H1 (cell line): ENCODE results near the gene RIMBP2. TPM values are rescaled to one million over a fixed set of nuclear protein-coding genes. Genes with fewer than 3 reads are reported as not detected.

Experiments
- CTCF ChIA-PET: fragments of 300-600 bp; sonication (Branson Sonifier 250); formaldehyde crosslinking; loops from one replicate; lab custom pipeline; 2021; ENCODE audit not compliant: partially characterized antibody; lab: Charles Lee
- POLR2A ChIA-PET: fragments of 300-600 bp; sonication (Branson Sonifier 250); formaldehyde crosslinking; loops from one replicate; lab custom pipeline; 2021; ENCODE audit warnings: inconsistent platforms; ENCODE audit not compliant: partially characterized antibody; lab: Charles Lee
- DNase-seq, 2 experiments: peaks; one replicate each; pipeline versions ENCODE4 v3.0.0 to v3.0.0-alpha.2; 2010 to 2022; ENCODE audit warnings: low spot score in 2 of 2, low read depth in 1 of 2, mixed read lengths in 1 of 2
- FAIRE-seq: peaks from 2 replicates; lab custom pipeline; 2011; peaks lifted over from hg19 to GRCh38; lab: Jason Lieb, UNC
- H2AFZ ChIP-seq: 2 replicates; pipeline ENCODE4 v1.8.1; 2012; ENCODE audit warnings: low read length, inconsistent platforms
- H2AK5ac ChIP-seq: 2 replicates; pipeline ENCODE4 v1.6.1; 2013; ENCODE audit warnings: low read depth, low read length
- H2BK120ac ChIP-seq: replicated peaks from 2 replicates; pipeline ENCODE3; 2013; ENCODE audit warnings: low read depth, low read length, inconsistent platforms
- H2BK12ac ChIP-seq: 2 replicates; pipeline ENCODE4 v1.6.1; 2013; ENCODE audit warnings: low read depth, low read length
- H2BK15ac ChIP-seq: 2 replicates; pipeline ENCODE4 v1.6.1; 2013; ENCODE audit warnings: low read length
- H2BK20ac ChIP-seq: 2 replicates; pipeline ENCODE4 v1.6.1; 2013; ENCODE audit warnings: low read length
- H2BK5ac ChIP-seq: 2 replicates; pipeline ENCODE4 v1.6.1; 2013; ENCODE audit warnings: low read depth, low read length
- H3K14ac ChIP-seq: 2 replicates; pipeline ENCODE4 v1.6.1; 2013; ENCODE audit warnings: inconsistent platforms; ENCODE audit not compliant: insufficient read length
- H3K18ac ChIP-seq: 2 replicates; pipeline ENCODE4 v1.6.1; 2013; ENCODE audit warnings: low read length; ENCODE audit errors: extremely low read depth
- H3K23ac ChIP-seq: 2 replicates; pipeline ENCODE4 v1.6.1; 2013; ENCODE audit warnings: inconsistent platforms; ENCODE audit not compliant: insufficient read length
- H3K23me2 ChIP-seq: 2 replicates; pipeline ENCODE4 v1.6.1; 2013; ENCODE audit warnings: low read depth, low read length
- H3K27ac ChIP-seq: 2 replicates; pipeline ENCODE4 v1.6.1; 2011; ENCODE audit warnings: low read depth, low read length, inconsistent platforms
- H3K27me3 ChIP-seq, 4 experiments: replicated peaks in 1 of 4; 1 replicate in 1 of 4; 2 replicates in 3 of 4; pipeline versions ENCODE4 v1.6.1 to v1.8.1; 2011 to 2013; ENCODE audit warnings: low read length in 3 of 4, mild to moderate bottlenecking in 3 of 4, inconsistent platforms in 2 of 4, mixed read lengths in 2 of 4, moderate library complexity in 1 of 4; ENCODE audit not compliant: control insufficient read depth in 3 of 4, insufficient read depth in 3 of 4; ENCODE audit errors: extremely low read depth in 1 of 4
- H3K36me3 ChIP-seq, 4 experiments: 2 replicates each; pipeline versions ENCODE4 v1.6.1 to v1.8.1; 2011 to 2013; ENCODE audit warnings: mild to moderate bottlenecking in 4 of 4, low read length in 3 of 4, moderate library complexity in 2 of 4, control low read depth in 1 of 4, inconsistent platforms in 1 of 4; ENCODE audit not compliant: insufficient read depth in 4 of 4, control insufficient read depth in 2 of 4
- H3K4ac ChIP-seq: replicated peaks from 2 replicates; pipeline ENCODE3; 2013; ENCODE audit warnings: low read length, low read depth, mixed read lengths, inconsistent platforms; ENCODE audit not compliant: insufficient read length
- H3K4me1 ChIP-seq, 4 experiments: replicated peaks in 1 of 4; 1 replicate in 1 of 4; 2 replicates in 3 of 4; pipeline versions ENCODE4 v1.6.1 to v1.8.1; 2011 to 2013; ENCODE audit warnings: low read length in 3 of 4, inconsistent platforms in 2 of 4, mixed read lengths in 1 of 4; ENCODE audit not compliant: insufficient read depth in 4 of 4, control insufficient read depth in 3 of 4
- H3K4me2 ChIP-seq, 2 experiments: 2 replicates each; pipeline versions ENCODE4 v1.6.1 to v1.8.1; 2011 to 2013; ENCODE audit warnings: low read depth in 2 of 2, low read length in 2 of 2, control low read depth in 1 of 2, inconsistent platforms in 1 of 2, mild to moderate bottlenecking in 1 of 2; ENCODE audit not compliant: insufficient read depth in 1 of 2
- H3K4me3 ChIP-seq, 4 experiments: fragments of 200-600, 300-600 bp in 1 of 4; sonication (generic), shearing (Covaris generic), sonication (Bioruptor Twin) in 1 of 4; 2 replicates each; pipeline versions ENCODE4 v1.5.1 to v1.8.1; 2011 to 2016; ENCODE audit warnings: low read length in 4 of 4, low read depth in 3 of 4, control low read depth in 2 of 4, inconsistent platforms in 2 of 4, mild to moderate bottlenecking in 2 of 4, mixed read lengths in 1 of 4, moderate library complexity in 1 of 4; ENCODE audit not compliant: insufficient read depth in 2 of 4; ENCODE audit errors: extremely low read depth in 1 of 4
- H3K56ac ChIP-seq: replicated peaks from 2 replicates; pipeline ENCODE3; 2013; ENCODE audit warnings: low read depth, mild to moderate bottlenecking, mixed read lengths, low read length, inconsistent platforms; ENCODE audit not compliant: insufficient read length
- H3K79me1 ChIP-seq: 2 replicates; pipeline ENCODE4 v1.6.1; 2013; ENCODE audit warnings: low read depth, low read length, control low read depth
- H3K79me2 ChIP-seq, 2 experiments: 2 replicates each; pipeline versions ENCODE4 v1.6.1 to v1.8.1; 2012 to 2013; ENCODE audit warnings: low read length in 2 of 2, mild to moderate bottlenecking in 2 of 2, inconsistent platforms in 1 of 2; ENCODE audit not compliant: insufficient read depth in 2 of 2, control insufficient read depth in 1 of 2
- H3K9ac ChIP-seq, 4 experiments: replicated peaks in 1 of 4; 1 replicate in 1 of 4; 2 replicates in 3 of 4; pipeline versions ENCODE4 v1.6.1 to v1.8.1; 2011 to 2013; ENCODE audit warnings: low read depth in 3 of 4, low read length in 3 of 4, control low read depth in 2 of 4, mild to moderate bottlenecking in 2 of 4, moderate library complexity in 2 of 4, inconsistent platforms in 1 of 4; ENCODE audit errors: extremely low read depth in 1 of 4
- H3K9me3 ChIP-seq, 2 experiments: 2 replicates each; pipeline versions ENCODE4 v1.6.1 to v1.8.1; 2012 to 2013; ENCODE audit warnings: mild to moderate bottlenecking in 2 of 2, moderate library complexity in 2 of 2, control low read depth in 1 of 2, inconsistent platforms in 1 of 2, low read depth in 1 of 2, low read length in 1 of 2, mixed read lengths in 1 of 2; ENCODE audit not compliant: insufficient read depth in 2 of 2
- H4K20me1 ChIP-seq, 2 experiments: replicated peaks in 1 of 2; 2 replicates each; pipeline versions ENCODE3 to v1.8.1; 2011 to 2013; ENCODE audit warnings: inconsistent platforms in 2 of 2, low read length in 2 of 2, mild to moderate bottlenecking in 1 of 2; ENCODE audit not compliant: insufficient read depth in 2 of 2, control insufficient read depth in 1 of 2
- H4K5ac ChIP-seq: 2 replicates; pipeline ENCODE4 v1.6.1; 2013; ENCODE audit warnings: low read length, low read depth, mixed read lengths, inconsistent platforms; ENCODE audit not compliant: insufficient read length
- H4K8ac ChIP-seq: 2 replicates; pipeline ENCODE4 v1.8.0; 2013; ENCODE audit warnings: mild to moderate bottlenecking, moderate library complexity, low read length, inconsistent platforms; ENCODE audit not compliant: insufficient read depth; ENCODE audit errors: extremely low read depth
- H4K91ac ChIP-seq: replicated peaks from 2 replicates; pipeline ENCODE3; 2013; ENCODE audit warnings: low read length, mixed read lengths, inconsistent platforms; ENCODE audit not compliant: insufficient read length
- ATF3 ChIP-seq: IDR thresholded peaks from 2 replicates; pipeline ENCODE4 v1.6.1; 2011; ENCODE audit warnings: low read depth, mild to moderate bottlenecking, low read length; ENCODE audit not compliant: insufficient read depth
- CHD1 ChIP-seq: IDR thresholded peaks from 2 replicates; pipeline ENCODE4 v1.6.1; 2012; ENCODE audit warnings: low read depth, low read length, improper control_type of control experiment
- CTCF ChIP-seq, 3 experiments: IDR thresholded peaks; 1 replicate in 2 of 3; 2 replicates in 1 of 3; pipeline versions ENCODE4 v1.5.1 to v1.6.1; 2011; ENCODE audit warnings: low read length in 3 of 3, mild to moderate bottlenecking in 3 of 3, inconsistent platforms in 2 of 3, low read depth in 1 of 3, moderate library complexity in 1 of 3; ENCODE audit not compliant: insufficient read depth in 1 of 3; ENCODE audit errors: control extremely low read depth in 1 of 3
- GABPA ChIP-seq: IDR thresholded peaks from 2 replicates; pipeline ENCODE4 v1.6.1; 2011; ENCODE audit warnings: mild to moderate bottlenecking, low read length, moderate library complexity, borderline replicate concordance; ENCODE audit not compliant: insufficient read depth
- JUND ChIP-seq: IDR thresholded peaks from 2 replicates; pipeline ENCODE4 v1.6.1; 2011; ENCODE audit warnings: mild to moderate bottlenecking, improper control_type of control experiment, low read length
- RAD21 ChIP-seq, 2 experiments: IDR thresholded peaks in 1 of 2; conservative IDR thresholded peaks in 1 of 2; 2 replicates each; pipeline ENCODE4 v1.6.1; 2011; ENCODE audit warnings: low read depth in 2 of 2, low read length in 2 of 2, improper control_type of control experiment in 1 of 2, inconsistent platforms in 1 of 2, mild to moderate bottlenecking in 1 of 2, moderate library complexity in 1 of 2
- RBBP5 ChIP-seq: IDR thresholded peaks from 2 replicates; pipeline ENCODE4 v1.7.1; 2012; ENCODE audit warnings: low read depth, mild to moderate bottlenecking, inconsistent platforms, low read length, moderate library complexity, borderline replicate concordance
- RFX5 ChIP-seq: IDR thresholded peaks from 2 replicates; pipeline ENCODE4 v1.6.1; 2011; ENCODE audit warnings: low read depth, low read length, improper control_type of control experiment, borderline replicate concordance
- SP1 ChIP-seq: IDR thresholded peaks from 2 replicates; pipeline ENCODE4 v1.6.1; 2011; ENCODE audit warnings: low read depth, low read length
- WGBS, 2 experiments: shearing (Covaris generic) in 1 of 2; methylation state at CpG; one replicate each; pipeline versions ENCODE4 v1.1.6 to v1.1.7; 2013 to 2015; ENCODE audit warnings: low lambda C conversion rate in 2 of 2, mixed read lengths in 2 of 2, inconsistent platforms in 1 of 2, low coverage in 1 of 2, missing lambda C conversion rate in 1 of 2; ENCODE audit not compliant: insufficient replicate concordance in 2 of 2, insufficient coverage in 1 of 2, insufficient read length in 1 of 2; ENCODE audit errors: extremely low coverage in 1 of 2, missing lambda C conversion rate in 1 of 2; 5-methylcytosine and 5-hydroxymethylcytosine counted together
- polyA plus RNA-seq, 7 experiments: library from polyadenylated mRNA; depleted of rRNA in 3 of 7; stranded (reverse) in 5 of 7; unstranded in 2 of 7; fragments of >200 nt in 5 of 7; fragments of 200-250 nt in 2 of 7; gene quantifications; 1 replicate in 5 of 7; 2 replicates in 1 of 7; 4 replicates in 1 of 7; pipeline versions ENCODE4 v1.2.1 to v1.2.3, GENCODE V29; 2011 to 2013; ENCODE audit warnings: missing spikeins in 2 of 7, mixed read lengths in 2 of 7
- total RNA-seq: library from RNA; stranded (reverse); fragmentation: NEBNext Ultra II Directional; extraction: Animal tissue kit (Norgen Biotek cat#: 25700); gene quantifications from 2 replicates; pipeline ENCODE4 v1.2.1, GENCODE V29; 2021

RIMBP2 gene
- total and polyA plus RNA-seq, 2 of the 8 experiments (the other 6 are each of a cell fraction or from before 2014, with no cell fraction given), result 0.18 to 0.65 TPM

GRCh38 chr12:130479401-130480125 is 236.5 kb downstream of the RIMBP2 start:
- Histone ChIP-seq H3K36me3 (no peaks in the 10 kb centered on the region), H2BK120ac (no peak overlapping the region), H3K27me3 (peaks cover 0 to 2% (median 0%) of the 10 kb centered on the region in 4 experiments; a peak in 1 of 7 replicates), H3K79me1 (no peaks in the 10 kb centered on the region), H4K91ac (no peak overlapping the region), H2BK20ac (no peak overlapping the region), H2BK5ac (no peak overlapping the region), H2AK5ac (no peak overlapping the region), H3K9ac (no peak overlapping the region), H3K9me3 (no peaks in the 10 kb centered on the region), H3K4ac (no peak overlapping the region), H2BK15ac (no peak overlapping the region), H3K14ac (no peak overlapping the region), H2AFZ (no peak overlapping the region), H3K56ac (no peak overlapping the region), H3K18ac (no peak overlapping the region), H3K23ac (no peak overlapping the region), H3K4me2 (no peak overlapping the region), H4K20me1 (no peaks in the 10 kb centered on the region), H4K5ac (no peak overlapping the region), H3K4me3 (no peak overlapping the region), H3K4me1 (peaks cover 5 to 15% (median 8%) of the 10 kb centered on the region in 4 experiments), H3K79me2 (no peaks in the 10 kb centered on the region), H3K23me2 (no peaks in the 10 kb centered on the region), H4K8ac (no peak overlapping the region), H3K27ac (no peak overlapping the region), H2BK12ac (no peak overlapping the region)
- 78% methylated on average over 21 of the region's 23 CpGs; no CpG with 5 or more reads in 1 of the 2 experiments for WGBS, 2 experiments
- ChIA-PET CTCF (interaction anchor here (0.5 to 1.0 kb wide), 3 partner anchors 11 to 273 kb away, joined by 3 to 5 read pairs (median 3); no protein-coding TSS in a partner anchor), POLR2A (no interaction called here)
- FAIRE-seq, result no peak
- DNase-seq, result no peak
- TF ChIP-seq ATF3 (no peak), JUND (no peak), RFX5 (no peak), CHD1 (no peak), CTCF (IDR thresholded peaks at IDR 0.05; ENCODE audit: control extremely low read depth in 1 of 3, insufficient read depth in 1 of 3, low read depth in 1 of 3, low read length in 3 of 3) (no peak), SP1 (no peak), RAD21 (IDR thresholded peaks at IDR 0.05 in 1 of 2, conservative IDR thresholded peaks at IDR 0.05 in 1 of 2; ENCODE audit: low read depth in 2 of 2, low read length in 2 of 2) (no peak), GABPA (no peak), RBBP5 (no peak)
